ENCODE results near the gene TBC1D22A. TPM values are rescaled to one million over a fixed set of nuclear protein-coding genes. Genes with fewer than 3 reads are reported as not detected.

The TBC1D22A gene
- total RNA-seq, 4 donors from 2014 or later, result 16.2 to 22.2 (median 17.8) TPM

GRCh38 chr22:46763051-46763705, 728 bp downstream of the TBC1D22A start:
- TF ChIP-seq EP300 (IDR thresholded peaks at IDR 0.05) (no peak), POLR2A (IDR thresholded peaks at IDR 0.05) (no peak), POLR2AphosphoS5 (IDR thresholded peaks at IDR 0.05) (no peak), CTCF (IDR thresholded peaks at IDR 0.05) (no peak)
- ATAC-seq, result peak; percentile 62
- Histone ChIP-seq H3K27me3 (no peaks in the 10 kb centered on the region), H3K27ac (peak overlapping the region; percentile 92 to 97 (median 94)), H3K4me1 (peaks cover 0 to 63% (median 5%) of the 10 kb centered on the region in 3 donors), H3K36me3 (no peaks in the 10 kb centered on the region), H3K9me3 (no peaks in the 10 kb centered on the region), H3K4me3 (peak overlapping the region; percentile 83)
- WGBS, 2 donors (ENCODE audit: low coverage in 1 of 2), result 33 to 38% methylated on average over 2 to 3 of the region's 13 CpGs

DNA sequence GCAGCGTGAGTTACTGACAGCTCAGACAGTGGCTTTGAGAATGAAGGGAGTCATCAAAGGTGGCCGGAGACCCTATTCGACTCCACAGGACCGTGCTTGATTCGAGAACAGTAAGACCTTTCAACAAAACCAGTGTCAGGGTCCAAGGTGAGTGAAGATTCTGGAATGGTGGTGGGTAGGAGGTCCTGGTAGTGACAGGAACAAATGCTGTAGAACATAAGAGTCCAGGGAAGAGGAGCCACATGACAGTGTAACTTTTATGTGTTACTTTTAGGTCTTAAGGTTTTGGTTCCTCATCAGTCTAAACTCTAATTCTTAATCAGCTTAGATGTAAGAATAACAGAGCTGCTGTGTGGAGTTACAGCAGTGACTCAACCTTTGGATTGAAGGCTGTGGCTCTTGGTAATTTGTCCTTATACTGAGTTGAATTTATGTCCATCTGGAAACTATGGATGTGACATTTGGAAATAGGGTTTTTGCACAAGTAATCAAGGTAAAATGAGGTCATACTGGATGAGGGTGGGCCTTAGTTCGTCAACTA, 1.8 kb downstream of the TBC1D22A start:
- ATAC-seq, result no peak
- Histone ChIP-seq H3K36me3 (no peaks in the 10 kb centered on the region), H3K4me3 (no peak overlapping the region), H3K9me3 (no peaks in the 10 kb centered on the region), H3K4me1 (peaks cover 0 to 57% (median 9%) of the 10 kb centered on the region in 3 donors), H3K27ac (no peak overlapping the region), H3K27me3 (no peaks in the 10 kb centered on the region)
- TF ChIP-seq POLR2AphosphoS5 (IDR thresholded peaks at IDR 0.05) (no peak), POLR2A (IDR thresholded peaks at IDR 0.05) (no peak), EP300 (IDR thresholded peaks at IDR 0.05) (no peak), CTCF (IDR thresholded peaks at IDR 0.05) (no peak)
- 80 to 82% methylated on average over 4 to 6 of the region's 6 CpGs for WGBS, 2 donors (ENCODE audit: low coverage in 1 of 2)

DNA sequence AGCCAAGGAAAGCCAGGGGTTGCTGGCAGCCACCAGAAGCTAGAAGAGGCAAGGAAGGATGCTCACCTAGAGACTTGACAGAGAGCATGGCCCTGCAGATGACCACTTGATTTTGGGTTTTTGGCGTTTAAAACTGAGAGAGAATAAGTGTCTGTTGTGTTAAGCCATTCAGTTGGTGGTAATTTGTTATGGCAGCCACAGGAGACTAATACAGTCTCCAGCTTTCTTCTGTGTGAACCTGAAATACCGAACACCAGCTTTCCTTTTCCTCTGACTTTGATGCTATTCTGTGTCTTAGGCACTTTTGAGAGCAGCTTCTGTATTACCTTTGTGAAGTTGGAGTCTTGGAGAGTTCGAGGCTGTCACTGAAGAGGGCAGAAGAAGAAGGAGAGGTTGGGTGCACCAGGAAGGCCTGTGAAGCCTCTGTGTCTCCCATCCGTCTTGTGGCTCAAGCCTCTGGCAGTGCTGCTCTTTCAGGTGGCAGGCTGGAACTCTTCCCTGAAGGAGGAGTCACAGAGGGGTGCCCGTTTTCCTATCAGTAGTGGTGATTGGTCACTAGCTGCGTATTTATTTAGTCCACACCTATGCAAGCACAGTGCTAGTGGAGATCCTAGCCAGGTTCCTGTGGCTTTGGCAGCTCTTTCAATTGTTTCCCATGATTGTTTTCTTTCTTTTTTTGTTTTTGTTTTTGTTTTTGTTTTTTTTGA, 2.5 kb downstream of the TBC1D22A start:
- no peak for ATAC-seq
- no peaks in the 10 kb centered on the region for H3K9me3 ChIP-seq
- H3K4me1 ChIP-seq, result peaks cover 0 to 64% (median 11%) of the 10 kb centered on the region in 3 donors
- 81 to 83% methylated on average over 2 to 6 of the region's 6 CpGs for WGBS, 2 donors (ENCODE audit: low coverage in 1 of 2)
- H3K27ac ChIP-seq, result no peak overlapping the region
- no peaks in the 10 kb centered on the region for H3K27me3 ChIP-seq
- H3K36me3 ChIP-seq, result no peaks in the 10 kb centered on the region
- no peak overlapping the region for H3K4me3 ChIP-seq
- no peak for TF ChIP-seq EP300 (IDR thresholded peaks at IDR 0.05)
- no peak for TF ChIP-seq POLR2AphosphoS5 (IDR thresholded peaks at IDR 0.05)
- no peak for TF ChIP-seq CTCF (IDR thresholded peaks at IDR 0.05)

GRCh38 chr22:46766611-46767010, 4.2 kb downstream of the TBC1D22A start:
- 90 to 95% methylated on average over 2 to 8 of the region's 8 CpGs for WGBS, 2 donors (ENCODE audit: low coverage in 1 of 2)
- Histone ChIP-seq H3K27me3 (no peaks in the 10 kb centered on the region), H3K36me3 (no peaks in the 10 kb centered on the region), H3K4me1 (peaks cover 0 to 64% (median 11%) of the 10 kb centered on the region in 3 donors), H3K9me3 (no peaks in the 10 kb centered on the region), H3K27ac (no peak overlapping the region), H3K4me3 (no peak overlapping the region)
- ATAC-seq, result no peak
- no peak for TF ChIP-seq POLR2AphosphoS5 (IDR thresholded peaks at IDR 0.05)
- no peak for TF ChIP-seq POLR2A (IDR thresholded peaks at IDR 0.05)
- no peak for TF ChIP-seq EP300 (IDR thresholded peaks at IDR 0.05)
- no peak for TF ChIP-seq CTCF (IDR thresholded peaks at IDR 0.05)

Data from gastroesophageal sphincter (tissue), 4 donors.